Parathyroid adenoma (tissue), 2 donors: Measurements from ENCODE around the gene FAM131A.
"Not testable (repeated sequence)": the region's sequence is repeated elsewhere in the genome, so short reads cannot be mapped to it uniquely, and the experiment has no call there.

Experiments
- H2AFZ ChIP-seq: fragments of 300-600 bp; sonication (generic); one replicate; pipeline ENCODE4 v1.7.0; 2017; ENCODE audit warnings: antibody characterized with exemption, mild to moderate bottlenecking
- H3K27ac ChIP-seq: fragments of 300-600 bp; sonication (generic); one replicate; pipeline ENCODE4 v1.7.0; 2017
- H3K27me3 ChIP-seq: fragments of 300-600 bp; sonication (generic); one replicate; pipeline ENCODE4 v1.7.0; 2017; ENCODE audit warnings: low read length; ENCODE audit not compliant: control insufficient read depth, insufficient read depth
- H3K36me3 ChIP-seq: fragments of 300-600 bp; sonication (generic); one replicate; pipeline ENCODE4 v1.7.0; 2017; ENCODE audit warnings: low read length; ENCODE audit not compliant: control insufficient read depth, insufficient read depth
- H3K4me1 ChIP-seq: fragments of 300-600 bp; sonication (generic); one replicate; pipeline ENCODE4 v1.7.0; 2017; ENCODE audit warnings: control low read depth
- H3K4me2 ChIP-seq: fragments of 300-600 bp; sonication (generic); one replicate; pipeline ENCODE4 v1.7.0; 2017; ENCODE audit warnings: low read length
- H3K4me3 ChIP-seq: fragments of 300-600 bp; sonication (generic); one replicate; pipeline ENCODE4 v1.7.0; 2017; ENCODE audit warnings: low read depth, low read length
- H3K79me2 ChIP-seq: fragments of 300-600 bp; sonication (generic); one replicate; pipeline ENCODE4 v1.7.0; 2017; ENCODE audit warnings: control low read depth
- H3K9ac ChIP-seq: fragments of 300-600 bp; sonication (generic); one replicate; pipeline ENCODE4 v1.7.0; 2017; ENCODE audit warnings: mild to moderate bottlenecking
- H3K9me3 ChIP-seq: fragments of 300-600 bp; sonication (generic); one replicate; pipeline ENCODE4 v1.7.0; 2017; ENCODE audit warnings: low read length; ENCODE audit not compliant: control insufficient read depth
- TF ChIP-seq, protein P1 (sequence below): fragments of 300-600 bp; sonication (generic); IDR thresholded peaks from one replicate; pipeline ENCODE4 v1.7.0; 2017; ENCODE audit warnings: antibody characterized with exemption, mild to moderate bottlenecking
- donor health status: primary hyperparathyroidism.

Gene FAM131A

DNA sequence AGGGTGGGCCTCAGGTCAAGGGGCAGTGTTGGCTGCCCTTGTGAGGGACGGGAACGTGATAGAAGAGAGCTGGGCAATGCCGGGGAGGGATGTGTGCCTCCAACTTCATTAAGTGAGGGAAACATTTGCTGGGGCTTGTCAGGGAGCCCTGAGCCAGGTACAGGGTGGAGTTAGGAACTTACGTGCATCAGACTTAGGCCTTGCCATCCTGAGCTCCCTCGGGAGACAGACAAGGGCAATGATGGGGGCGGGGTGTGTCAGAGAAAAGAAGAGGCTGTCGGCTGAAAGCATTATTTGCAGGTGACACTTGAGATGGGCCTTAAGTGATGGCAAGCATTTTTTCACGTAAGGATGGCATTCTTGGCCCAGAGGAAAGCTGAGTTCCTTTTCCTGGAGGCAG is 1.6 kb downstream of the FAM131A start:
- Histone ChIP-seq H3K4me3 (peak overlapping the region; percentile 61), H3K27me3 (no peaks in the 10 kb centered on the region), H2AFZ (peak overlapping the region; percentile 75), H3K79me2 (peaks cover 29% of the 10 kb centered on the region), H3K4me1 (peaks cover 35% of the 10 kb centered on the region), H3K9me3 (no peaks in the 10 kb centered on the region), H3K4me2 (peak overlapping the region; percentile 93), H3K9ac (no peak overlapping the region), H3K36me3 (no peaks in the 10 kb centered on the region), H3K27ac (peak overlapping the region; percentile 92)
- TF ChIP-seq, protein P1, sequence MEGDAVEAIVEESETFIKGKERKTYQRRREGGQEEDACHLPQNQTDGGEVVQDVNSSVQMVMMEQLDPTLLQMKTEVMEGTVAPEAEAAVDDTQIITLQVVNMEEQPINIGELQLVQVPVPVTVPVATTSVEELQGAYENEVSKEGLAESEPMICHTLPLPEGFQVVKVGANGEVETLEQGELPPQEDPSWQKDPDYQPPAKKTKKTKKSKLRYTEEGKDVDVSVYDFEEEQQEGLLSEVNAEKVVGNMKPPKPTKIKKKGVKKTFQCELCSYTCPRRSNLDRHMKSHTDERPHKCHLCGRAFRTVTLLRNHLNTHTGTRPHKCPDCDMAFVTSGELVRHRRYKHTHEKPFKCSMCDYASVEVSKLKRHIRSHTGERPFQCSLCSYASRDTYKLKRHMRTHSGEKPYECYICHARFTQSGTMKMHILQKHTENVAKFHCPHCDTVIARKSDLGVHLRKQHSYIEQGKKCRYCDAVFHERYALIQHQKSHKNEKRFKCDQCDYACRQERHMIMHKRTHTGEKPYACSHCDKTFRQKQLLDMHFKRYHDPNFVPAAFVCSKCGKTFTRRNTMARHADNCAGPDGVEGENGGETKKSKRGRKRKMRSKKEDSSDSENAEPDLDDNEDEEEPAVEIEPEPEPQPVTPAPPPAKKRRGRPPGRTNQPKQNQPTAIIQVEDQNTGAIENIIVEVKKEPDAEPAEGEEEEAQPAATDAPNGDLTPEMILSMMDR, result no peak

DNA sequence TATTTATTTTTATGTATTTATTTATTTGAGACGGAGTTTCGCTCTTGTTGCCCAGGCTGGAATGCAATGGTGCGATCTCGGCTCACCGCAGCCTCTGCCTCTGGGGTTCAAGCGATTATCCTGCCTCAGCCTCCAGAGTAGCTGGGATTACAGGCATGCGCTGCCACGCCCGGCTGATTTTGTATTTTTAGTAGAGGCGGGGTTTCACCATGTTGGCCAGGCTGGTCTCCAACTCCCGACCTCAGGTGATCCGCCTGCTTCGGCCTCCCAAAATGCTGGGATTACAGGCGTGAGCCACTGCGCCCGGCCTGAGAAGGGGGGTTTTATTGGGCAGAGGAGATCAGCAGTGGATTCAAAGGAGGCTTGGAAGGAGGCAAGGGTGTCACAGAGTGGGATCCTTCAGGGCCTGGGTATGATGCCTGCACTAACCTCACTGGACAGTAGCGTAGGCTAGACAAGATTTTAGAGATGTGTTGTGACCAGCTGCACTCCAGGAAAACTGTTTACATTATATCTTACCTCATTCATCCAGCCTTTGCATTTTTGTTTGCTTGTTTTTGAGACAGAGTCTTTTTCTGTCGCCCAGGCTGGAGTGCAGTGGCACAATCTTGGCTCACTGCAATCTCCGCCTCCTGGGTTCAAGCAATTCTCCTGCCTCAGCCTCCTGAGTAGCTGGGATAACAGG is 2.2 kb downstream of the FAM131A start:
- Histone ChIP-seq H3K4me2 (peak overlapping the region; percentile 93), H3K79me2 (peaks cover 33% of the 10 kb centered on the region), H3K4me1 (peaks cover 35% of the 10 kb centered on the region), H3K27ac (peak overlapping the region; percentile 92), H3K4me3 (peak overlapping the region; percentile 61)
- not testable (repeated sequence) for H3K9me3 ChIP-seq, H3K36me3 ChIP-seq, H3K9ac ChIP-seq, H2AFZ ChIP-seq, H3K27me3 ChIP-seq

DNA sequence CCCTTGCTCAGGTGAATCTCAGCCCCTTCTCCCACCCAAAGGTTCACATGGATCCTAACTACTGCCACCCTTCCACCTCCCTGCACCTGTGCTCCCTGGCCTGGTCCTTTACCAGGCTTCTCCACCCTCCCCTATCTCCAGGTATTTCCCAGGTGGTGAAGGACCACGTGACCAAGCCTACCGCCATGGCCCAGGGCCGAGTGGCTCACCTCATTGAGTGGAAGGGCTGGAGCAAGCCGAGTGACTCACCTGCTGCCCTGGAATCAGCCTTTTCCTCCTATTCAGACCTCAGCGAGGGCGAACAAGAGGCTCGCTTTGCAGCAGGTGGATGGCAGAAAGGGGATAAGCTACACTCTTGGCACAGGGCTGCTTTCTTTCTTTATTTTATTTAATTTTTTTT is 4.5 kb downstream of the FAM131A start:
- no peak overlapping the region for H3K9ac ChIP-seq
- TF ChIP-seq, protein P1, result no peak
- H3K4me1 ChIP-seq, result peaks cover 30% of the 10 kb centered on the region
- H3K36me3 ChIP-seq, result no peaks in the 10 kb centered on the region
- H3K27me3 ChIP-seq, result no peaks in the 10 kb centered on the region
- H3K4me2 ChIP-seq, result no peak overlapping the region
- no peaks in the 10 kb centered on the region for H3K9me3 ChIP-seq
- no peak overlapping the region for H3K27ac ChIP-seq
- H3K4me3 ChIP-seq, result no peak overlapping the region
- no peak overlapping the region for H2AFZ ChIP-seq
- H3K79me2 ChIP-seq, result peaks cover 33% of the 10 kb centered on the region

DNA sequence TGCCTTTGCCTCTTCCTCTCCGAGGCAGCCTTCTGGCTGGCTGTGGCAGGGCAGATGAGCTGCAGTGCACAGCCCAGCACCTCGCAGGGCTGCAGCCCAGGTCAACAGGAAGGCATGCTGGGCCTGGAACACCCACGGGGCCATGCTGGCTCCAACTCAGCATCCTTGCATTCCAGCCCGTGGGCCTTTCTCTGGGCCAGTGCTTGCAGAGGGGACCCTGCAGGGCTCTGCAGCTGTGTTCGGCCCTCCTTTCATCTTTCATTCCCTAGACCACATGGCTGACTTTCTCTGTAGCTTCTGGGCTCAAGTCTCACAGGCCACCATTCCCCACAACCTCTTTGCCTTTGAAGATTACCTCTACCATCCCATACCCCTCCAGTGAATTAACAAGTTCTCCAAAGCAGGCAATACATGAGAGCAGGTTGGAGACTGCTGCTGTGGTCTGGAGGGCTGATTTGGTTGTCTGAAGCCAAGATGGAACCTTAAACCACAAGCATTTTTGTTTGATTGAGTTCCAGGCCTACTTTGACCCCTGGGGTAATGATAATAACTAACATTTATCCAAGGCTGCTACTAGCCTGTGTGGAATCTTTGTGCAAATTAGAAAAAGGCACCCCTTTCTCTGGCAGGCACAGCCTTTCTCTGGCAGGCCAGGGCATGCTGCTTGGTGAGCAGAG is 5.9 kb downstream of the FAM131A start:
- peaks cover 26% of the 10 kb centered on the region for H3K4me1 ChIP-seq
- H3K36me3 ChIP-seq, result no peaks in the 10 kb centered on the region
- H2AFZ ChIP-seq, result no peak overlapping the region
- no peaks in the 10 kb centered on the region for H3K27me3 ChIP-seq
- TF ChIP-seq, protein P1, result no peak
- no peak overlapping the region for H3K27ac ChIP-seq
- peaks cover 33% of the 10 kb centered on the region for H3K79me2 ChIP-seq
- no peak overlapping the region for H3K4me3 ChIP-seq
- H3K9me3 ChIP-seq, result no peaks in the 10 kb centered on the region
- H3K9ac ChIP-seq, result no peak overlapping the region
- no peak overlapping the region for H3K4me2 ChIP-seq

DNA sequence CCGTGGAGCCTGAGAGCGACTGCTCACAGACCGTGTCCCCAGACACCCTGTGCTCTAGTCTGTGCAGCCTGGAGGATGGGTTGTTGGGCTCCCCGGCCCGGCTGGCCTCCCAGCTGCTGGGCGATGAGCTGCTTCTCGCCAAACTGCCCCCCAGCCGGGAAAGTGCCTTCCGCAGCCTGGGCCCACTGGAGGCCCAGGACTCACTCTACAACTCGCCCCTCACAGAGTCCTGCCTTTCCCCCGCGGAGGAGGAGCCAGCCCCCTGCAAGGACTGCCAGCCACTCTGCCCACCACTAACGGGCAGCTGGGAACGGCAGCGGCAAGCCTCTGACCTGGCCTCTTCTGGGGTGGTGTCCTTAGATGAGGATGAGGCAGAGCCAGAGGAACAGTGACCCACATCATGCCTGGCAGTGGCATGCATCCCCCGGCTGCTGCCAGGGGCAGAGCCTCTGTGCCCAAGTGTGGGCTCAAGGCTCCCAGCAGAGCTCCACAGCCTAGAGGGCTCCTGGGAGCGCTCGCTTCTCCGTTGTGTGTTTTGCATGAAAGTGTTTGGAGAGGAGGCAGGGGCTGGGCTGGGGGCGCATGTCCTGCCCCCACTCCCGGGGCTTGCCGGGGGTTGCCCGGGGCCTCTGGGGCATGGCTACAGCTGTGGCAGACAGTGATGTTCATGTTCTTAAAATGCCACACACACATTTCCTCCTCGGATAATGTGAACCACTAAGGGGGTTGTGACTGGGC is 7.3 kb downstream of the FAM131A start:
- H3K36me3 ChIP-seq, result no peaks in the 10 kb centered on the region
- peaks cover 33% of the 10 kb centered on the region for H3K79me2 ChIP-seq
- no peak overlapping the region for H2AFZ ChIP-seq
- no peaks in the 10 kb centered on the region for H3K27me3 ChIP-seq
- TF ChIP-seq, protein P1, result no peak
- H3K27ac ChIP-seq, result no peak overlapping the region
- no peak overlapping the region for H3K9ac ChIP-seq
- H3K4me1 ChIP-seq, result peaks cover 14% of the 10 kb centered on the region
- no peak overlapping the region for H3K4me3 ChIP-seq
- no peak overlapping the region for H3K4me2 ChIP-seq
- H3K9me3 ChIP-seq, result no peaks in the 10 kb centered on the region
